HL-60 (cell line): ENCODE measurements around the gene LARP4.

ENCODE experiments used
- DNase-seq, 2 experiments: peaks; one replicate each; pipeline ENCODE4 v3.0.0-alpha.2; 2010 to 2020; ENCODE audit warnings: low read depth in 1 of 2, low spot score in 1 of 2
- H3K27ac ChIP-seq: fragments of 250-450 bp; sonication (Bioruptor Pico); replicated peaks from 2 replicates; pipeline ENCODE4 v1.5.1; 2020; ENCODE audit warnings: mild to moderate bottlenecking, moderate library complexity
- H3K27me3 ChIP-seq: fragments of 250-450 bp; sonication (Bioruptor Pico); 2 replicates; pipeline ENCODE4 v1.5.1; 2021; ENCODE audit warnings: mild to moderate bottlenecking, moderate library complexity; ENCODE audit not compliant: insufficient read depth, poor library complexity, severe bottlenecking
- H3K4me3 ChIP-seq: replicated peaks from 2 replicates; pipeline ENCODE4 v1.5.1; 2011; ENCODE audit warnings: mild to moderate bottlenecking, control low read depth, low read length; ENCODE audit not compliant: insufficient read depth
- CTCF ChIP-seq: IDR thresholded peaks from one replicate; pipeline ENCODE4 v1.5.1; 2011; ENCODE audit warnings: low read length, control low read depth, inconsistent platforms; ENCODE audit not compliant: insufficient read depth
- GABPA ChIP-seq: IDR thresholded peaks from 2 replicates; pipeline ENCODE4 v1.6.1; 2012; ENCODE audit warnings: low read depth
- POLR2AphosphoS5 ChIP-seq: IDR thresholded peaks from 2 replicates; pipeline ENCODE4 v1.6.1; 2012; ENCODE audit warnings: low read depth
- SPI1 ChIP-seq: IDR thresholded peaks from 2 replicates; pipeline ENCODE4 v1.6.1; 2012; ENCODE audit warnings: low read depth, mild to moderate bottlenecking, borderline replicate concordance
- TF ChIP-seq, protein P1 (sequence below): IDR thresholded peaks from 2 replicates; pipeline ENCODE4 v1.6.1; 2012; ENCODE audit warnings: low read depth; ENCODE audit not compliant: insufficient replicate concordance

The LARP4 gene

GRCh38 chr12:50508414-50508813, 107.7 kb downstream of the LARP4 start:
- DNase-seq: no peak
- TF ChIP-seq, protein P1, sequence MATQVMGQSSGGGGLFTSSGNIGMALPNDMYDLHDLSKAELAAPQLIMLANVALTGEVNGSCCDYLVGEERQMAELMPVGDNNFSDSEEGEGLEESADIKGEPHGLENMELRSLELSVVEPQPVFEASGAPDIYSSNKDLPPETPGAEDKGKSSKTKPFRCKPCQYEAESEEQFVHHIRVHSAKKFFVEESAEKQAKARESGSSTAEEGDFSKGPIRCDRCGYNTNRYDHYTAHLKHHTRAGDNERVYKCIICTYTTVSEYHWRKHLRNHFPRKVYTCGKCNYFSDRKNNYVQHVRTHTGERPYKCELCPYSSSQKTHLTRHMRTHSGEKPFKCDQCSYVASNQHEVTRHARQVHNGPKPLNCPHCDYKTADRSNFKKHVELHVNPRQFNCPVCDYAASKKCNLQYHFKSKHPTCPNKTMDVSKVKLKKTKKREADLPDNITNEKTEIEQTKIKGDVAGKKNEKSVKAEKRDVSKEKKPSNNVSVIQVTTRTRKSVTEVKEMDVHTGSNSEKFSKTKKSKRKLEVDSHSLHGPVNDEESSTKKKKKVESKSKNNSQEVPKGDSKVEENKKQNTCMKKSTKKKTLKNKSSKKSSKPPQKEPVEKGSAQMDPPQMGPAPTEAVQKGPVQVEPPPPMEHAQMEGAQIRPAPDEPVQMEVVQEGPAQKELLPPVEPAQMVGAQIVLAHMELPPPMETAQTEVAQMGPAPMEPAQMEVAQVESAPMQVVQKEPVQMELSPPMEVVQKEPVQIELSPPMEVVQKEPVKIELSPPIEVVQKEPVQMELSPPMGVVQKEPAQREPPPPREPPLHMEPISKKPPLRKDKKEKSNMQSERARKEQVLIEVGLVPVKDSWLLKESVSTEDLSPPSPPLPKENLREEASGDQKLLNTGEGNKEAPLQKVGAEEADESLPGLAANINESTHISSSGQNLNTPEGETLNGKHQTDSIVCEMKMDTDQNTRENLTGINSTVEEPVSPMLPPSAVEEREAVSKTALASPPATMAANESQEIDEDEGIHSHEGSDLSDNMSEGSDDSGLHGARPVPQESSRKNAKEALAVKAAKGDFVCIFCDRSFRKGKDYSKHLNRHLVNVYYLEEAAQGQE: no peak
- TF ChIP-seq POLR2AphosphoS5 (no peak), CTCF (no peak), SPI1 (no peak), GABPA (no peak)

GRCh38 chr12:50508970-50509663, 108.4 kb downstream of the LARP4 start:
- no peak overlapping the region for H3K4me3 ChIP-seq
- H3K27ac ChIP-seq: no peak overlapping the region
- H3K27me3 ChIP-seq: no peaks in the 10 kb centered on the region
- peak in 1 of 2 experiments; percentile 13 for DNase-seq
- TF ChIP-seq, protein P1: no peak
- no peak for TF ChIP-seq GABPA

More at GRCh38 chr12:50508414-50508813, 107.7 kb downstream of the LARP4 start:
- H3K27ac ChIP-seq: no peak overlapping the region
- no peak overlapping the region for H3K4me3 ChIP-seq
- H3K27me3 ChIP-seq: no peaks in the 10 kb centered on the region

GRCh38 chr12:50514526-50515276, 114.0 kb downstream of the LARP4 start:
- H3K27me3 ChIP-seq: no peaks in the 10 kb centered on the region
- no peak overlapping the region for H3K4me3 ChIP-seq
- TF ChIP-seq CTCF (no peak), SPI1 (no peak), POLR2AphosphoS5 (no peak), GABPA (no peak)
- TF ChIP-seq, protein P1: no peak
- peak overlapping the region; percentile 78 for H3K27ac ChIP-seq
- DNase-seq: peak in 1 of 2 experiments; percentile 66
